Spleen (tissue), 11 donors: ENCODE results near the gene EDEM3. TPM values are rescaled to one million over a fixed set of nuclear protein-coding genes. Genes with fewer than 3 reads are reported as not detected.

Source experiments
- DNase-seq: peaks from one replicate; pipeline ENCODE4 v3.0.0-alpha.2; 2020
- H3K27ac ChIP-seq, 8 donors: fragments of 200-600 bp; sonication (generic) in 7 of 8; 1 replicate in 4 of 8; 2 replicates in 4 of 8; pipeline versions ENCODE4 v1.5.0 to v1.8.0; 2016 to 2021; ENCODE audit warnings: inconsistent platforms in 4 of 8, mild to moderate bottlenecking in 4 of 8, moderate library complexity in 1 of 8
- H3K27me3 ChIP-seq, 7 donors: fragments of 200-600 bp; sonication (generic) in 6 of 7; replicated peaks in 1 of 7; 1 replicate in 4 of 7; 2 replicates in 3 of 7; pipeline versions ENCODE4 v1.5.0 to v1.8.0; 2016 to 2021; ENCODE audit warnings: inconsistent platforms in 3 of 7, mild to moderate bottlenecking in 1 of 7
- H3K36me3 ChIP-seq, 6 donors: fragments of 200-600 bp; sonication (generic) in 5 of 6; 1 replicate in 4 of 6; 2 replicates in 2 of 6; pipeline versions ENCODE4 v1.5.0 to v1.8.0; 2016 to 2021; ENCODE audit warnings: inconsistent platforms in 2 of 6
- H3K4me1 ChIP-seq, 6 donors: fragments of 200-600 bp; sonication (generic) in 5 of 6; 1 replicate in 3 of 6; 2 replicates in 3 of 6; pipeline versions ENCODE4 v1.5.0 to v1.8.0; 2016 to 2021; ENCODE audit warnings: inconsistent platforms in 3 of 6
- H3K4me3 ChIP-seq, 8 donors: fragments of 200-600 bp; sonication (generic) in 7 of 8; 1 replicate in 4 of 8; 2 replicates in 4 of 8; pipeline versions ENCODE4 v1.5.0 to v1.8.0; 2016 to 2021; ENCODE audit warnings: inconsistent platforms in 4 of 8, mild to moderate bottlenecking in 4 of 8, moderate library complexity in 2 of 8
- H3K9me3 ChIP-seq, 8 donors: fragments of 200-600 bp; sonication (generic) in 7 of 8; 1 replicate in 4 of 8; 2 replicates in 4 of 8; pipeline versions ENCODE4 v1.5.0 to v1.8.0; 2016 to 2021; ENCODE audit warnings: inconsistent platforms in 4 of 8
- CTCF ChIP-seq, 11 experiments: fragments of 200-600 bp in 7 of 11; fragments of 450-650 bp in 4 of 11; sonication (generic) in 4 of 11; IDR thresholded peaks in 8 of 11; conservative IDR thresholded peaks in 3 of 11; 1 replicate in 7 of 11; 2 replicates in 4 of 11; pipeline versions ENCODE4 v1.4.0 to v1.8.0; 2016 to 2021; ENCODE audit warnings: antibody characterized with exemption in 11 of 11, inconsistent platforms in 4 of 11, mild to moderate bottlenecking in 1 of 11
- POLR2A ChIP-seq, 3 donors: fragments of 450-650 bp; IDR thresholded peaks; one replicate each; pipeline ENCODE4 v1.5.1; 2017; ENCODE audit warnings: antibody characterized with exemption in 3 of 3, mild to moderate bottlenecking in 1 of 3
- POLR2AphosphoS5 ChIP-seq, 3 donors: sonication (generic); formaldehyde crosslinking; IDR thresholded peaks; one replicate each; pipeline ENCODE4 v1.5.1; 2017; ENCODE audit warnings: antibody characterized with exemption in 3 of 3
- WGBS, 5 donors: extraction: QIAGEN DNeasy Blood & Tissue Kit in 3 of 5; methylation state at CpG; one replicate each; pipeline versions ENCODE4 v1.1.5 to v1.1.7; 2013 to 2018; 5-methylcytosine and 5-hydroxymethylcytosine counted together
- intact Hi-C: fragments of 100-400 bp; cut with DNase I; formaldehyde crosslinking; loops from one replicate; pipeline ENCODE4 v1.15.0; 2023; ENCODE audit warnings: low total_unique reads
- polyA plus RNA-seq, 3 donors: library from polyadenylated mRNA; stranded (reverse); fragments of 200-250 nt; gene quantifications; one replicate each; pipeline ENCODE4 v1.2.1, GENCODE V29; 2013
- total RNA-seq, 7 donors: library from RNA; depleted of rRNA in 3 of 7; stranded (reverse); fragments of >200 nt in 3 of 7; fragmentation: NEBNext Ultra II Directional in 4 of 7; extraction: Animal tissue kit (Norgen Biotek cat#: 25700) in 4 of 7; gene quantifications; one replicate each; pipeline versions ENCODE4 v1.1.0 to v1.2.1, GENCODE V29; 2016 to 2021
- donor health status: healthy with polysubstance abuse.
- donor health status: DM: no; HTN: no; CAD: no; lungs with moderate emphysema.
- donor health status: DM: no; HTN: no; CAD: no.
- donor health status: Bipolar disorder and iron deficiency.
- donor health status: healthy.
- donor health status: DM: no; HTN: no; CAD: no.
- donor health status: DM: yes; HTN: yes; CAD: no.

The EDEM3 gene
- total and polyA plus RNA-seq, 10 donors = 7.2 to 49.8 (median 31.9) TPM

DNA sequence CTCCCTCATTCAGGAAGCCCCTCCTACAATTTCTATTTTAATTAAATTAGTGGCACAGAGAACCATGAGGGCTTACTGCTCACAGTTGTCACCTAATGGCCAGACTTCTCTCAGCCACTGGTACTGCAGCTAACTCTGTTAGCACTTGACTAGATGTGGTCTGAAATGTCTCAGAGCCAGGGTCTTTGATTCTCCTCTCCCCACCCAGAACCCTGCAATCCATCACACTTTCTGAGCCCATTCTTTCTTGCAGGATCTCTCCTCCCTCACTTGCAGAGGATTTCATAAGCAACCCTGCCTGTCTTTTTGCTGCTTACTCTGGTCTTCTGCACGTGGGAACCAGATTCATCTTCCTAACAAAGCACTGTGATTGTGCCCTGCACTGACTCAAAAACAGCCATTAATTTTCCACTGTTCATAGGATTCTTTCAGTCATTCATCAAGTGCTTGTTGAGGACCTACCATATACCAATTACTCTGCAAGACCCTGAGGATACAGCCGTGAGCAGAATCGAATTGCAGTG, 108.4 kb downstream of the EDEM3 start:
- Histone ChIP-seq H3K4me3 (no peak overlapping the region), H3K9me3 (peaks cover 0 to 6% (median 0%) of the 10 kb centered on the region in 8 donors), H3K36me3 (no peaks in the 10 kb centered on the region), H3K27me3 (no peaks in the 10 kb centered on the region), H3K27ac (no peak overlapping the region), H3K4me1 (peaks cover 0 to 15% (median 0%) of the 10 kb centered on the region in 6 donors)
- no peak for DNase-seq
- WGBS, 5 donors = 82 to 92% (median 87%) methylated on average over 3 of the region's 3 CpGs
- intact Hi-C loops = no loop called here
- TF ChIP-seq CTCF (IDR thresholded peaks at IDR 0.05 in 8 of 11, conservative IDR thresholded peaks at IDR 0.05 in 3 of 11) = no peak
- no peak for TF ChIP-seq POLR2A (IDR thresholded peaks at IDR 0.05)
- no peak for TF ChIP-seq POLR2AphosphoS5 (IDR thresholded peaks at IDR 0.05)

GRCh38 chr1:184644771-184645170, 109.9 kb downstream of the EDEM3 start:
- Histone ChIP-seq H3K4me1 (peaks cover 0 to 15% (median 0%) of the 10 kb centered on the region in 6 donors), H3K4me3 (no peak overlapping the region), H3K9me3 (peaks cover 0 to 6% (median 0%) of the 10 kb centered on the region in 8 donors), H3K36me3 (no peaks in the 10 kb centered on the region), H3K27me3 (peaks cover 0 to 5% (median 0%) of the 10 kb centered on the region in 7 donors), H3K27ac (no peak overlapping the region)
- 94 to 97% (median 96%) methylated on average over 11 of the region's 11 CpGs for WGBS, 5 donors
- DNase-seq = no peak
- intact Hi-C loops = no loop called here
- TF ChIP-seq POLR2AphosphoS5 (IDR thresholded peaks at IDR 0.05) (no peak), POLR2A (IDR thresholded peaks at IDR 0.05) (no peak), CTCF (IDR thresholded peaks at IDR 0.05 in 8 of 11, conservative IDR thresholded peaks at IDR 0.05 in 3 of 11) (no peak)

DNA sequence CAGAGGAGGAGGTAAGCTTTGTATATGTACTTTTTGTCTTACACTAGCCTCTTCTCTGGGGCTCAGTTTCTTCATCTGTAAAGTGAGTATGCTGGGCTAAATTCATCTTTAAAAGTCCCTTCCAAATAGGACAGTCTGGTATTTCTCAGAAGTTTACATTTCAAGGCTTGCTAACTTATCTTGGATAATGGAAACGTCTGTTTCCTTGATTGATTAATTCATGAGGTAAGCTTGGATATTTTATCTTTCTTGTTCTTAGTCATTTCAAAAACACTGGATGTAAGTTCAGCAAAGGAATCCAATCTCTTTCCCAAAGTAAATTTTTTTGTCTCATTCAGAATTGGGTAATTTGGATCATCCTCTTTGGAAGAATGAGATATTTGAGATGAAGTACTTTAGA, 111.0 kb downstream of the EDEM3 start:
- H3K36me3 ChIP-seq = no peaks in the 10 kb centered on the region
- TF ChIP-seq CTCF (IDR thresholded peaks at IDR 0.05 in 8 of 11, conservative IDR thresholded peaks at IDR 0.05 in 3 of 11) (no peak), POLR2AphosphoS5 (IDR thresholded peaks at IDR 0.05) (no peak), POLR2A (IDR thresholded peaks at IDR 0.05) (no peak)
- WGBS, 5 donors = 67 to 84% (median 72%) methylated on average over 1 of the region's 1 CpG
- H3K27me3 ChIP-seq = peaks cover 0 to 5% (median 0%) of the 10 kb centered on the region in 7 donors
- DNase-seq = no peak
- no peak overlapping the region for H3K27ac ChIP-seq
- intact Hi-C loops = no loop called here
- peaks cover 0 to 5% (median 0%) of the 10 kb centered on the region in 6 donors for H3K4me1 ChIP-seq
- no peak overlapping the region for H3K4me3 ChIP-seq
- H3K9me3 ChIP-seq = no peaks in the 10 kb centered on the region

DNA sequence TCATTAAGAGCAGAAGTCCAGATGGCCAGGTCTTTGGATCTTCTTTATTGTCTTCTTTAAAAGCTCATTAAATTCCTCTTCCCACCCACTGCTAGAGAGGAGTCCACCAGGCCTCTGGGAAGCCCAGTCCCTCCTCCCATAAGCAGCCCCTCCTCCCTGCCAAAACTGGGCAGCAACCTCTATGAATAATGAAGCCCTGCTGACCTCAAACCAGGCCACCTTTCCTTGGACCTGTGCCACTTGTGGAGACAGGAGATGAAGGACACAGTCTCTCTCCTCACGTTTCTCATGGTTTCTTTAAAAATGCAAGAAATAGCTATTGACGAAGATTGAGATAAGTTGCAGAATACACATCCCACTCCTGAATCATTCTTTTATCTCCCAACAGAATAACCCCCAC, 112.8 kb downstream of the EDEM3 start:
- H3K4me3 ChIP-seq = no peak overlapping the region
- WGBS, 5 donors = 86 to 89% (median 87%) methylated on average over 2 of the region's 2 CpGs
- H3K27ac ChIP-seq = no peak overlapping the region
- no peak for DNase-seq
- H3K27me3 ChIP-seq = peaks cover 0 to 5% (median 0%) of the 10 kb centered on the region in 7 donors
- intact Hi-C loops = no loop called here
- H3K4me1 ChIP-seq = no peaks in the 10 kb centered on the region
- H3K36me3 ChIP-seq = no peaks in the 10 kb centered on the region
- no peaks in the 10 kb centered on the region for H3K9me3 ChIP-seq
- TF ChIP-seq CTCF (IDR thresholded peaks at IDR 0.05 in 8 of 11, conservative IDR thresholded peaks at IDR 0.05 in 3 of 11) = no peak
- no peak for TF ChIP-seq POLR2AphosphoS5 (IDR thresholded peaks at IDR 0.05)
- TF ChIP-seq POLR2A (IDR thresholded peaks at IDR 0.05) = no peak
